PFSK-1 (cell line): Measurements from ENCODE around the gene ERFE.

Experiments used
- POLR2AphosphoS5 ChIP-seq: IDR thresholded peaks from 2 replicates; pipeline ENCODE4 v1.6.1; 2012; ENCODE audit warnings: low read depth, mild to moderate bottlenecking, control low read depth, low read length, moderate library complexity
- TAF1 ChIP-seq: IDR thresholded peaks from 2 replicates; pipeline ENCODE4 v1.6.1; 2012; ENCODE audit warnings: low read length, control low read depth, borderline replicate concordance; ENCODE audit not compliant: insufficient read depth
- TF ChIP-seq, protein P1 (sequence below), 2 experiments: IDR thresholded peaks; 2 replicates each; pipeline versions ENCODE4 v1.6.1 to v1.8.0; 2011 to 2012; ENCODE audit warnings: low read depth in 2 of 2, low read length in 2 of 2, control low read depth in 1 of 2, inconsistent platforms in 1 of 2, mild to moderate bottlenecking in 1 of 2, moderate library complexity in 1 of 2; ENCODE audit not compliant: insufficient read depth in 1 of 2

DNA sequence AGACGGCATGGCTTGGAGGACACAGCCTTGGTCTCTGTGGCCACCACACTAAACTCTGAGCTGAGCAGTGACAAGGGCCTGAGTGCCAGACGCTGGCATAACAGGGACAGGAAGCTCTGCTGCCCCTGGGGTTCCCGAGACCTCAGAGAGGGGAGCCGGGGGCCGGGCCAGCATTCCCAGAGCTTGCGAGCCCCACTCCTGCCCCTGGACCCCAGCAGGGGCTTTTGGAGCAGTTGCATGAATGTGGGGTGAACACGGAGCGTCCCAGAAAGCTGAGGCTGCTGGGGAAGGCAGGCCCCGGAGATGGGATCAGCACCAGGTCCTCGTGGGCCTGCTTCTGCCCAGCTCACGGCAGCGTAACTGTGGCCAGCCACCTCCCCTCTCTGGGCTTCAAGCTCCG lies 7.6 kb upstream of the ERFE start:
- no peak for TF ChIP-seq TAF1
- TF ChIP-seq POLR2AphosphoS5 = no peak
- TF ChIP-seq, protein P1, sequence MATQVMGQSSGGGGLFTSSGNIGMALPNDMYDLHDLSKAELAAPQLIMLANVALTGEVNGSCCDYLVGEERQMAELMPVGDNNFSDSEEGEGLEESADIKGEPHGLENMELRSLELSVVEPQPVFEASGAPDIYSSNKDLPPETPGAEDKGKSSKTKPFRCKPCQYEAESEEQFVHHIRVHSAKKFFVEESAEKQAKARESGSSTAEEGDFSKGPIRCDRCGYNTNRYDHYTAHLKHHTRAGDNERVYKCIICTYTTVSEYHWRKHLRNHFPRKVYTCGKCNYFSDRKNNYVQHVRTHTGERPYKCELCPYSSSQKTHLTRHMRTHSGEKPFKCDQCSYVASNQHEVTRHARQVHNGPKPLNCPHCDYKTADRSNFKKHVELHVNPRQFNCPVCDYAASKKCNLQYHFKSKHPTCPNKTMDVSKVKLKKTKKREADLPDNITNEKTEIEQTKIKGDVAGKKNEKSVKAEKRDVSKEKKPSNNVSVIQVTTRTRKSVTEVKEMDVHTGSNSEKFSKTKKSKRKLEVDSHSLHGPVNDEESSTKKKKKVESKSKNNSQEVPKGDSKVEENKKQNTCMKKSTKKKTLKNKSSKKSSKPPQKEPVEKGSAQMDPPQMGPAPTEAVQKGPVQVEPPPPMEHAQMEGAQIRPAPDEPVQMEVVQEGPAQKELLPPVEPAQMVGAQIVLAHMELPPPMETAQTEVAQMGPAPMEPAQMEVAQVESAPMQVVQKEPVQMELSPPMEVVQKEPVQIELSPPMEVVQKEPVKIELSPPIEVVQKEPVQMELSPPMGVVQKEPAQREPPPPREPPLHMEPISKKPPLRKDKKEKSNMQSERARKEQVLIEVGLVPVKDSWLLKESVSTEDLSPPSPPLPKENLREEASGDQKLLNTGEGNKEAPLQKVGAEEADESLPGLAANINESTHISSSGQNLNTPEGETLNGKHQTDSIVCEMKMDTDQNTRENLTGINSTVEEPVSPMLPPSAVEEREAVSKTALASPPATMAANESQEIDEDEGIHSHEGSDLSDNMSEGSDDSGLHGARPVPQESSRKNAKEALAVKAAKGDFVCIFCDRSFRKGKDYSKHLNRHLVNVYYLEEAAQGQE (IDR thresholded peaks at IDR 0.05; ENCODE audit: insufficient read depth in 1 of 2, low read depth in 2 of 2, low read length in 2 of 2) = no peak
